NB4 (cell line): ENCODE measurements around the gene RASGRP3.

Source experiments
- DNase-seq: peaks from one replicate; pipeline ENCODE4 v3.0.0; 2010; ENCODE audit warnings: low read depth
- H3K4me3 ChIP-seq: one replicate; pipeline ENCODE4 v1.5.1; 2011; ENCODE audit warnings: mild to moderate bottlenecking, low read depth, low read length, moderate library complexity
- MYC ChIP-seq: IDR thresholded peaks from 2 replicates; pipeline ENCODE4 v1.6.1; 2011; ENCODE audit warnings: low read depth, low read length
- POLR2A ChIP-seq: IDR thresholded peaks from 2 replicates; pipeline ENCODE4 v1.6.1; 2011; ENCODE audit warnings: mild to moderate bottlenecking; ENCODE audit not compliant: insufficient read length; ENCODE audit errors: extremely low read depth
- TF ChIP-seq, protein P1 (sequence below): IDR thresholded peaks from 2 replicates; pipeline ENCODE4 v1.6.1; 2011; ENCODE audit warnings: low read depth, low read length
- TF ChIP-seq, protein P2 (sequence below): IDR thresholded peaks from one replicate; pipeline ENCODE4 v1.5.1; 2012; ENCODE audit warnings: low read depth, low read length

The RASGRP3 gene

DNA sequence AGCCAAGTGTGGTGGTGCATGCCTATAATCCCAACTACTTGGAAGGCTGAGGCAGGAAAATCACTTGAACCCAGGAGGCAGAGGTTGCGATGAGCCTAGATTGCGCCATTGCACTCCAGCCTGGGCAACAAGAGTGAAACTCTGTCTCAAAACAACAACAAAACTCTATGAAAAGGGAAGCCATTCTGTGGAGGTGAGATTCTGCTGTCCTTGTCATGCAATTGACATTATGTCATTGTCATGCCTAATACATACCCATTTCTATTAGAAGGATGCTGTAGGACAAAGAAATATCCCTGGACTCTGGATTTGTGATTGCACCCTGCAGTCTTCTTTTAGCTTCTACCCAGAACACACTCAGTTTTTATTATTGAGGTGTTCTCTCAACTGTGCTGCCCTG lies 8.6 kb downstream of the RASGRP3 start:
- H3K4me3 ChIP-seq: no peak overlapping the region
- TF ChIP-seq POLR2A (no peak), MYC (no peak)
- TF ChIP-seq, protein P1, sequence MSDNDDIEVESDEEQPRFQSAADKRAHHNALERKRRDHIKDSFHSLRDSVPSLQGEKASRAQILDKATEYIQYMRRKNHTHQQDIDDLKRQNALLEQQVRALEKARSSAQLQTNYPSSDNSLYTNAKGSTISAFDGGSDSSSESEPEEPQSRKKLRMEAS: no peak
- TF ChIP-seq, protein P2, sequence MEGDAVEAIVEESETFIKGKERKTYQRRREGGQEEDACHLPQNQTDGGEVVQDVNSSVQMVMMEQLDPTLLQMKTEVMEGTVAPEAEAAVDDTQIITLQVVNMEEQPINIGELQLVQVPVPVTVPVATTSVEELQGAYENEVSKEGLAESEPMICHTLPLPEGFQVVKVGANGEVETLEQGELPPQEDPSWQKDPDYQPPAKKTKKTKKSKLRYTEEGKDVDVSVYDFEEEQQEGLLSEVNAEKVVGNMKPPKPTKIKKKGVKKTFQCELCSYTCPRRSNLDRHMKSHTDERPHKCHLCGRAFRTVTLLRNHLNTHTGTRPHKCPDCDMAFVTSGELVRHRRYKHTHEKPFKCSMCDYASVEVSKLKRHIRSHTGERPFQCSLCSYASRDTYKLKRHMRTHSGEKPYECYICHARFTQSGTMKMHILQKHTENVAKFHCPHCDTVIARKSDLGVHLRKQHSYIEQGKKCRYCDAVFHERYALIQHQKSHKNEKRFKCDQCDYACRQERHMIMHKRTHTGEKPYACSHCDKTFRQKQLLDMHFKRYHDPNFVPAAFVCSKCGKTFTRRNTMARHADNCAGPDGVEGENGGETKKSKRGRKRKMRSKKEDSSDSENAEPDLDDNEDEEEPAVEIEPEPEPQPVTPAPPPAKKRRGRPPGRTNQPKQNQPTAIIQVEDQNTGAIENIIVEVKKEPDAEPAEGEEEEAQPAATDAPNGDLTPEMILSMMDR: no peak
- DNase-seq: no peak

DNA sequence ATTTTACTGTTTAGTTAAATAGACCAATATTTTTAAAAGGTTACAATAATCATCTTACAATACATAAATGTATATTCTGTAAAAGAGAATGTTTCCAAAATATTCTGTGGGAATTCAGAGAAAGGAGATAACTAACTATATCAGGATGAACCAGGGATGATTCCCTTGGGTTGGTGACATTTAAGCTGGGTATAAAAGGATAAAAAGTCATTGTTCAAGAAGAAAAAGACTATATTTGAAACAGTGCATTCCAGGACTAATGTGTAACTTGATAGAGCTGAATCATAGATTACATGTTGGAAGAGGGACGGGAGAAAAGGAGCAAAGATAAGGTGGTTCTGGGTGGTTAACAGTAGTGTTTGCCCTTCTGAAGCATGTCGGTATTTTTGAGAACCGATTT lies 10.1 kb downstream of the RASGRP3 start:
- no peak for TF ChIP-seq MYC
- no peak for DNase-seq
- H3K4me3 ChIP-seq: no peak overlapping the region

DNA sequence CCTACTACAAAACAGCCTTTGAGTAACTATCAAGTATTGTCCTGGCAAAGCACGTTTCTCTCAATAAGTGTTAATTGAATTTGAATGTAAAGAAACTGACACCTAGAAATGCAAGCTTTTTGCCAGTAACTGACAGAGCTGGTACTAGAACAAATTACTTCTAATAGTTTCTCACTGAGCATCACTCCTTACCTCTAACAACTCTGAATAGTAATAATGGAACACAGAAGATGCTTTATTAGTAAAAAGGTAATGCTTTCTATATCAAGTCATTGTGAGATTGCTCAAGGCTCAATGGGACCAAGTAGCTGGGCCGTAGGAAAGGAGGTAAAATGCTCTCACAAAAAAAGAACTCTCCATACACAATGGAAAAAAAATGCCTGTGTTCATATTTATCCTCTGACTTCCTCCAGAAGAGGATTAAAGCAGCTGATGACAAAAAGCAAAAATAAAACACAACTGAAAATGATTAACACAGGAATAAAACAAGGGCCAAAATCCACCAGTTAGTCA lies 11.8 kb downstream of the RASGRP3 start:
- DNase-seq: no peak
- no peak overlapping the region for H3K4me3 ChIP-seq
- TF ChIP-seq, protein P1: no peak
- no peak for TF ChIP-seq MYC
- TF ChIP-seq POLR2A: no peak
- TF ChIP-seq, protein P2: no peak

DNA sequence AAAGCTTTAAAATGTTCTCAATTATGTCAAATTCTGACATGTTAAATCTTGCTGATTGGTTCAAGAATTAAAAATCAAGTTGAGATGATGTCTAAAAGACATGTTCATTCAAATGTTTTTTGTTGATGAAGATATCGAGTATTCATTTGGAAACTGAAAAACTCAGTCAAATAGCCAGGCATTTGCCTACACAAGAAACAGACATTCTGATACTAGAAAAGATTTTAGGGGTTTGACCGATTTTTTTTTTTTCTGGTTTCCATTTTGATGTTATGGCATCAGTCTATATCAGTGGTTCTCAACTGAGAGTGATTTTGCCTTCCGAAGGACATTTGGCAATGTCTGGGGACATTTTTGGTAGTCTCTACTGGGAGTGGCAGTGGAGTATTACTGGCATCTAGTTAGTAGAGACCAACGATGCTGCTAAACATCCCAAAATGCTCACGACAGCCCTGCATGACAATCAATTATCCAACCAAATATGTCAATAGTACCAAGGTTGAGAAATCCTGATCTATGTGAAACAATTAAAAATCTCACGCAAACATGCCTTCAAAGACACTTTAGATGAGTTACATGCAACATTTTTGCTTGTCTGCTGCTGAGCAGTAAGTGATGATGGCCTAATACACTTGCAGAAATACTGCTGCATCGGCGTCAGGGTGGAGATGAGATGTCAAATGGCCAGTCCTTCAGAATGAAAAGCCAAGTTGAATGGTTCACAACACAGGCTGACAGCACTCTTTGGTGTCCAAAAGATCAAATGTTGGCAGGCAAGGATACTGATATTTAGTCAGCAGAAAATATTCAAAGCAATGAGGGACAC lies 12.5 kb downstream of the RASGRP3 start:
- H3K4me3 ChIP-seq: no peak overlapping the region
- TF ChIP-seq POLR2A (no peak), MYC (no peak)
- TF ChIP-seq, protein P1: no peak
- TF ChIP-seq, protein P2: no peak
- DNase-seq: no peak

DNA sequence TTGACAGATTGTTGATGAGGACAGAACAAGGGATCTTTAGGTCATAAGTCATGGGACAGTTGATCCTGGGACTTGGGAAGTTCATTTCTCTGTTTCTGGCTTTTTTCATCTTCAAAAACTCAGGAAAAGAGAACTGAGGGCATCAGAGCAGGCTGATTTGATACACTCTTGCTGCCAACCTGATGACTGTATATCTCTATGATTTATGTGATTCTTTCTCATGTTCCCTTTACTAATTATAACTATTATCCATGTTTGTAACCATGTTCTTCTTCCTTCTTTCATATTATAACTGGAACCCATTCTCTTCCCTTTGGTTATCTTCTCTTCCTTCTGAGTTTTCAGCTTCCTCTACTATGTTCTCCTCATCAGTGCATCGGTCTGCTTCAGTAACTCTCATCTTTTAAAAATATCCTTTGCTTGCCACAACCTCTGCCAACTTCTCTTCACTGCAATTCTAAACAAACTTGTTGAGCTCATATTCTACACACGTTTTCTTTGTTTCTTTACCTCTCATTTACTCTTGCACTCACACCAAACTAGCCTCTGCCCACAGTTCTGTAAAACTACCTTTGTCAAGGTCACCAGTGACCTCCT lies 13.5 kb downstream of the RASGRP3 start:
- TF ChIP-seq POLR2A (no peak), MYC (no peak)
- TF ChIP-seq, protein P1: no peak
- TF ChIP-seq, protein P2: no peak
- no peak overlapping the region for H3K4me3 ChIP-seq

DNA sequence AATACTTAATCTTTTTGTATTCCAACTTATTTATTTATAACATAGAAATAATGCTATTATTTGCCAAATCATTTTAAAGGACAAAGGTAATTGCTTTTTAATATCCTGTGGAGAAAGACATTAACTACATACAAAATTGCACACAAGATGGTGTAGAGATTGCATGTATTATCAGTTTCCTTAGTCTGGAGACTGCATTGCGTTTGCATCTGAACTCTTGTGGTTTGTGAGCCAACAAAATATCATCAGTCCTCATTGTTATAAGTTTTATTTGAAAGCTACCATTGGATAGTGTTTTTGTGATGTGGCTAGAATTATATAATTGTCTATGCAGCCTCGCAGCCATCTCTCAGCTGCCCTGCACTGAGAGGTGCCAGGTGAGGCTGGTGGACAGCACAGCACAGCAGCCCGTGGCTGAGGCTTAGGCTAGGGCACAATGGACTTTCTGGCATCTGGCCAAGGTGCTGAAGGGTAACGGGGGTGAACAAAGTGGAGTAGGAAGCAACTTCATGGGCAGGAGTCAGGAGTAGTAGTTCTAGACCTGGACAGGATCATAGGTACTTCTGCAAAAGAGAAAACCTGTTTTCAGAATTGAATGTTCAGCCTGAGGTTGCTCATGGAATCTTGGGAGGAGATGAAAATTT lies 15.1 kb downstream of the RASGRP3 start:
- peak; percentile 34 for DNase-seq
- H3K4me3 ChIP-seq: no peak overlapping the region
- TF ChIP-seq MYC (no peak), POLR2A (no peak)
- TF ChIP-seq, protein P2: no peak
- TF ChIP-seq, protein P1: no peak

More for the DNA sequence above, 13.5 kb downstream of the RASGRP3 start:
- no peak for DNase-seq
